Liver (tissue), 9 donors: Measurements from ENCODE around the gene ZC3H12C. TPM values are rescaled to one million over a fixed set of nuclear protein-coding genes. Genes with fewer than 3 reads are reported as not detected.

Source experiments
- DNase-seq: peaks from one replicate; pipeline ENCODE4 v3.0.0-alpha.2; 2017; ENCODE audit warnings: low spot score
- H3K27ac ChIP-seq, 2 donors: one replicate each; pipeline ENCODE4 v1.7.0; 2013; ENCODE audit warnings: inconsistent platforms in 2 of 2, low read length in 2 of 2, control low read depth in 1 of 2, low read depth in 1 of 2, mild to moderate bottlenecking in 1 of 2
- H3K27me3 ChIP-seq, 4 donors: one replicate each; pipeline versions ENCODE4 v1.6.1 to v1.7.0; 2013; ENCODE audit warnings: low read length in 3 of 4, inconsistent platforms in 1 of 4, mild to moderate bottlenecking in 1 of 4, moderate library complexity in 1 of 4; ENCODE audit not compliant: control insufficient read depth in 4 of 4, insufficient read depth in 4 of 4
- H3K36me3 ChIP-seq, 4 donors: one replicate each; pipeline versions ENCODE4 v1.6.1 to v1.7.0; 2013; ENCODE audit warnings: low read length in 3 of 4, mild to moderate bottlenecking in 3 of 4, low read depth in 1 of 4, moderate library complexity in 1 of 4; ENCODE audit not compliant: control insufficient read depth in 4 of 4, insufficient read depth in 3 of 4
- H3K4me1 ChIP-seq, 4 donors: one replicate each; pipeline versions ENCODE4 v1.6.1 to v1.7.0; 2013; ENCODE audit warnings: low read length in 3 of 4, mild to moderate bottlenecking in 3 of 4, moderate library complexity in 1 of 4; ENCODE audit not compliant: control insufficient read depth in 4 of 4, insufficient read depth in 4 of 4
- H3K4me3 ChIP-seq, 3 donors: one replicate each; pipeline versions ENCODE4 v1.6.1 to v1.7.0; 2013; ENCODE audit warnings: low read length in 3 of 3, control low read depth in 1 of 3, low read depth in 1 of 3, mild to moderate bottlenecking in 1 of 3
- H3K9ac ChIP-seq, 2 donors: one replicate each; pipeline ENCODE4 v1.7.0; 2013; ENCODE audit warnings: low read length in 2 of 2, mild to moderate bottlenecking in 2 of 2, moderate library complexity in 2 of 2, control low read depth in 1 of 2, low read depth in 1 of 2
- H3K9me3 ChIP-seq, 4 donors: one replicate each; pipeline versions ENCODE4 v1.6.1 to v1.7.0; 2013; ENCODE audit warnings: low read length in 3 of 4; ENCODE audit not compliant: control insufficient read depth in 4 of 4
- ATF3 ChIP-seq: IDR thresholded peaks from 2 replicates; pipeline ENCODE4 v1.6.1; 2016; ENCODE audit warnings: antibody characterized with exemption
- CTCF ChIP-seq: fragments of 150-350 bp; IDR thresholded peaks from 2 replicates; pipeline ENCODE4 v1.5.1; 2017; ENCODE audit warnings: improper control_type of control experiment, low read depth, low read length; ENCODE audit not compliant: missing input control
- EGR1 ChIP-seq, 2 donors: IDR thresholded peaks; 2 replicates each; pipeline ENCODE4 v1.6.1; 2016 to 2018; ENCODE audit warnings: antibody characterized with exemption in 2 of 2, low read depth in 2 of 2
- FOXA1 ChIP-seq: IDR thresholded peaks from 2 replicates; pipeline ENCODE4 v1.6.1; 2016; ENCODE audit warnings: antibody characterized with exemption
- FOXA2 ChIP-seq: IDR thresholded peaks from 2 replicates; pipeline ENCODE4 v1.6.1; 2016; ENCODE audit warnings: antibody characterized with exemption
- GABPA ChIP-seq, 2 donors: IDR thresholded peaks in 1 of 2; conservative IDR thresholded peaks in 1 of 2; 2 replicates each; pipeline ENCODE4 v1.6.1; 2016; ENCODE audit warnings: antibody characterized with exemption in 2 of 2, mild to moderate bottlenecking in 1 of 2, moderate library complexity in 1 of 2
- HNF4A ChIP-seq, 2 donors: conservative IDR thresholded peaks; 2 replicates each; pipeline ENCODE4 v1.6.1; 2016; ENCODE audit warnings: antibody characterized with exemption in 2 of 2, mild to moderate bottlenecking in 2 of 2
- HNF4G ChIP-seq: IDR thresholded peaks from 2 replicates; pipeline ENCODE4 v1.6.1; 2016; ENCODE audit warnings: antibody characterized with exemption
- JUND ChIP-seq, 2 donors: IDR thresholded peaks; 2 replicates each; pipeline ENCODE4 v1.6.1; 2016; ENCODE audit warnings: antibody characterized with exemption in 2 of 2
- MAX ChIP-seq: IDR thresholded peaks from 2 replicates; pipeline ENCODE4 v1.6.1; 2016; ENCODE audit warnings: antibody characterized with exemption
- NR2F2 ChIP-seq: IDR thresholded peaks from 2 replicates; pipeline ENCODE4 v1.6.1; 2016; ENCODE audit warnings: antibody characterized with exemption
- RAD21 ChIP-seq, 2 donors: IDR thresholded peaks; 2 replicates each; pipeline ENCODE4 v1.6.1; 2016; ENCODE audit warnings: antibody characterized with exemption in 2 of 2, mild to moderate bottlenecking in 2 of 2
- REST ChIP-seq: IDR thresholded peaks from 2 replicates; pipeline ENCODE4 v1.6.1; 2016; ENCODE audit warnings: antibody characterized with exemption, mild to moderate bottlenecking
- RXRA ChIP-seq, 2 donors: IDR thresholded peaks; 2 replicates each; pipeline ENCODE4 v1.6.1; 2017 to 2018; ENCODE audit warnings: antibody characterized with exemption in 2 of 2, mild to moderate bottlenecking in 1 of 2
- SP1 ChIP-seq: IDR thresholded peaks from 2 replicates; pipeline ENCODE4 v1.6.1; 2018; ENCODE audit warnings: antibody characterized with exemption, mild to moderate bottlenecking
- TAF1 ChIP-seq: conservative IDR thresholded peaks from 2 replicates; pipeline ENCODE4 v1.6.1; 2016; ENCODE audit warnings: antibody characterized with exemption, mild to moderate bottlenecking
- YY1 ChIP-seq: IDR thresholded peaks from 2 replicates; pipeline ENCODE4 v1.6.1; 2016; ENCODE audit warnings: antibody characterized with exemption, mild to moderate bottlenecking
- ZBTB33 ChIP-seq: IDR thresholded peaks from 2 replicates; pipeline ENCODE4 v1.6.1; 2016; ENCODE audit warnings: antibody characterized with exemption
- WGBS: extraction: QIAGEN DNeasy Blood & Tissue Kit; methylation state at CpG from one replicate; pipeline ENCODE4 v1.1.7; 2013; 5-methylcytosine and 5-hydroxymethylcytosine counted together
- polyA plus RNA-seq, 2 donors: library from polyadenylated mRNA; stranded (reverse) in 1 of 2; unstranded in 1 of 2; fragments of 200-250 nt in 1 of 2; fragments of >200 nt in 1 of 2; fragmentation: Nextera tagmentation in 1 of 2; extraction: Ambion mirVana in 1 of 2; gene quantifications; one replicate each; pipeline versions ENCODE4 v1.2.1 to v1.2.3, GENCODE V29; 2013 to 2015
- total RNA-seq, 2 donors: library from RNA; depleted of rRNA; stranded (reverse); fragments of >200 nt; gene quantifications; one replicate each; pipeline ENCODE4 v1.2.3, GENCODE V29; 2014
- donor health status: healthy.
- donor health status: healthy.
- donor health status: healthy.
- donor health status: healthy.
- donor health status: healthy.

ZC3H12C gene
- total and polyA plus RNA-seq, 4 donors: 0.92 to 9.6 (median 2.3) TPM

- Histone ChIP-seq H3K9ac (no peak overlapping the region), H3K4me1 (peaks cover 3 to 13% (median 11%) of the 10 kb centered on the region in 4 donors), H3K4me3 (no peak overlapping the region), H3K9me3 (no peaks in the 10 kb centered on the region), H3K27ac (peak overlapping the region; percentile 10 to 21), H3K36me3 (no peaks in the 10 kb centered on the region), H3K27me3 (no peaks in the 10 kb centered on the region)
- no peak for DNase-seq
- TF ChIP-seq GABPA (IDR thresholded peaks at IDR 0.05 in 1 of 2, conservative IDR thresholded peaks at IDR 0.05 in 1 of 2): no peak
- TF ChIP-seq NR2F2: no peak
- no peak for TF ChIP-seq REST
- no peak for TF ChIP-seq HNF4A (conservative IDR thresholded peaks at IDR 0.05)
- no peak for TF ChIP-seq RAD21 (IDR thresholded peaks at IDR 0.05)
- no peak for TF ChIP-seq JUND (IDR thresholded peaks at IDR 0.05)
- no peak for TF ChIP-seq ATF3
- TF ChIP-seq FOXA1: no peak
- no peak for TF ChIP-seq HNF4G
- TF ChIP-seq CTCF: no peak
- TF ChIP-seq RXRA (IDR thresholded peaks at IDR 0.05): no peak
- no peak for TF ChIP-seq TAF1
- TF ChIP-seq ZBTB33: no peak
- TF ChIP-seq MAX: no peak
- WGBS: 65% methylated on average over 6 of the region's 6 CpGs
Observed at GRCh38 chr11:110200241-110200640, 107.0 kb downstream of the ZC3H12C start.

GRCh38 chr11:110200836-110201235 is 107.6 kb downstream of the ZC3H12C start:
- Histone ChIP-seq H3K27me3 (no peaks in the 10 kb centered on the region), H3K27ac (no peak overlapping the region), H3K36me3 (no peaks in the 10 kb centered on the region), H3K9me3 (no peaks in the 10 kb centered on the region), H3K4me1 (peaks cover 3 to 13% (median 11%) of the 10 kb centered on the region in 4 donors), H3K9ac (no peak overlapping the region), H3K4me3 (no peak overlapping the region)
- DNase-seq: no peak
- 86% methylated on average over 10 of the region's 10 CpGs for WGBS
- no peak for TF ChIP-seq ATF3
- no peak for TF ChIP-seq YY1
- TF ChIP-seq GABPA (IDR thresholded peaks at IDR 0.05 in 1 of 2, conservative IDR thresholded peaks at IDR 0.05 in 1 of 2): no peak
- no peak for TF ChIP-seq REST
- no peak for TF ChIP-seq MAX
- TF ChIP-seq HNF4A (conservative IDR thresholded peaks at IDR 0.05): no peak
- TF ChIP-seq SP1: no peak
- no peak for TF ChIP-seq TAF1
- no peak for TF ChIP-seq ZBTB33
- TF ChIP-seq FOXA1: no peak
- no peak for TF ChIP-seq JUND (IDR thresholded peaks at IDR 0.05)
- TF ChIP-seq EGR1 (IDR thresholded peaks at IDR 0.05; ENCODE audit: low read depth in 2 of 2): no peak
- no peak for TF ChIP-seq FOXA2
